ENCODE measurements around the gene CTSF.

CTSF gene

DNA sequence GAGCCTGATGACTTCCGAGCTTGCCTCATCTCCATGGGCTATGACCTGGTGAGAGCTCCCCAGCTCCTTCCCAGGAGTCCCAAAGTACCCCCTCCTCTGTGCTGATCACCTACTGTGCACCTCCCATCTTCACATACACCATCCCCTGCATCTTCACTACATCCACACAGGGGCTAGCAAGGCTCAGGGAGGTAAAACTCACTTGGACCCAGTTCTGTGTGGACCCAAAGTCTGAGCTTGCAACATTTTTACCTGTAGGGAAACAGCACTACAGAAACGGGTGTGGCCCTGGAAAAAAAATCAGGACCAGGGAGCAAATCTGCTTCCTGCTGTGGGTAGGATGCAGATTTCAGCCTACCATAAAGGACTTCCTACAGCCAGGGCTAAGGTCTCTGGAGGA, 6.1 kb downstream of the CTSF start:
- FAIRE-seq, result no peak
- no peak for DNase-seq (ENCODE audit: insufficient read length, low spot score)
- TF ChIP-seq, protein P1, sequence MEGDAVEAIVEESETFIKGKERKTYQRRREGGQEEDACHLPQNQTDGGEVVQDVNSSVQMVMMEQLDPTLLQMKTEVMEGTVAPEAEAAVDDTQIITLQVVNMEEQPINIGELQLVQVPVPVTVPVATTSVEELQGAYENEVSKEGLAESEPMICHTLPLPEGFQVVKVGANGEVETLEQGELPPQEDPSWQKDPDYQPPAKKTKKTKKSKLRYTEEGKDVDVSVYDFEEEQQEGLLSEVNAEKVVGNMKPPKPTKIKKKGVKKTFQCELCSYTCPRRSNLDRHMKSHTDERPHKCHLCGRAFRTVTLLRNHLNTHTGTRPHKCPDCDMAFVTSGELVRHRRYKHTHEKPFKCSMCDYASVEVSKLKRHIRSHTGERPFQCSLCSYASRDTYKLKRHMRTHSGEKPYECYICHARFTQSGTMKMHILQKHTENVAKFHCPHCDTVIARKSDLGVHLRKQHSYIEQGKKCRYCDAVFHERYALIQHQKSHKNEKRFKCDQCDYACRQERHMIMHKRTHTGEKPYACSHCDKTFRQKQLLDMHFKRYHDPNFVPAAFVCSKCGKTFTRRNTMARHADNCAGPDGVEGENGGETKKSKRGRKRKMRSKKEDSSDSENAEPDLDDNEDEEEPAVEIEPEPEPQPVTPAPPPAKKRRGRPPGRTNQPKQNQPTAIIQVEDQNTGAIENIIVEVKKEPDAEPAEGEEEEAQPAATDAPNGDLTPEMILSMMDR (IDR thresholded peaks at IDR 0.05; ENCODE audit: insufficient read depth, missing control alignments), result no peak

DNA sequence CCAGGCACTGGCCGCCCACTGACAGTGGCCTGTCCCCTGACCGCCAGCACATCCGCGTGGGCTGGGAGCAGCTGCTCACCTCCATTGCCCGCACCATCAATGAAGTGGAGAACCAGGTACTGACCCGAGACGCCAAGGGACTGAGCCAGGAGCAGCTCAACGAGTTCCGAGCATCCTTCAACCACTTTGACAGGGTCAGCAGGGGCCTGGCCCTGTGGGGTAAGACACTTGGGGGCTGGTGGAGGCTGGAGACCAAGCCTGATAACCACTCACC, 6.5 kb downstream of the CTSF start:
- TF ChIP-seq, protein P1 (IDR thresholded peaks at IDR 0.05; ENCODE audit: insufficient read depth, missing control alignments), result no peak
- no peak for DNase-seq (ENCODE audit: insufficient read length, low spot score)
- FAIRE-seq, result no peak

DNA sequence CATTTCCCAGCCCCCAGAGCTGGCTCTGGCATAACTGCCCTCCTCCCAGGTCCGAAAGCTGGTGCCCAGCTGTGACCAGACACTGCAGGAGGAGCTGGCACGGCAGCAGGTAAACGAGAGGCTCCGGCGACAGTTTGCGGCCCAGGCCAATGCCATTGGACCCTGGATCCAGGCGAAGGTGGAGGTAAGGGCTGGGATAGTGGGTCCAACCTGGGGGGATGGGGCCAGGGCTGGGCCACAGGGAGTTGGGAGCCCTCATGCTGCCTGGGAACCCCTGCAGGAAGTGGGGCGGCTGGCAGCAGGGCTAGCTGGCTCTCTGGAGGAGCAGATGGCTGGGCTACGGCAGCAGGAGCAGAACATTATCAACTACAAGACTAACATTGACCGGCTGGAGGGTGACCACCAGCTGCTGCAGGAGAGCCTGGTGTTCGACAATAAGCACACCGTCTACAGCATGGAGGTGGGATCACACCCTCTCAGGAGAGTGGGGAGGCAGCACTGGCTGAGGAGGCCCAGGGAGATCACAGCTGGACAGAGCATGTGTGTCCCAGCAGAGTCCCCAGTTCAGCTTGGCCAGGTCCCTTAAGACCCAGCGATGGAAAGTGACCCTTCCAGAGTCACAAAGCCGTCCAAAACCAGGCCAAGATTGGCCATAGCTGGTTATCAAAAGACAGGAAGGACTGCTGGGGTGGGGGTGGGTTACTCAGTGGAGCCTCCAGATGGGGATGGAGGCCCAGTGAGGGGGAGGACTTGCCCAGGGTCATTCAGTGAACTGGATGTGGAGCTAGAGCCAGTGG, 7.0 kb downstream of the CTSF start:
- DNase-seq (ENCODE audit: insufficient read length, low spot score) (no peak), FAIRE-seq (no peak)
- TF ChIP-seq, protein P1 (IDR thresholded peaks at IDR 0.05; ENCODE audit: insufficient read depth, missing control alignments), result no peak

DNA sequence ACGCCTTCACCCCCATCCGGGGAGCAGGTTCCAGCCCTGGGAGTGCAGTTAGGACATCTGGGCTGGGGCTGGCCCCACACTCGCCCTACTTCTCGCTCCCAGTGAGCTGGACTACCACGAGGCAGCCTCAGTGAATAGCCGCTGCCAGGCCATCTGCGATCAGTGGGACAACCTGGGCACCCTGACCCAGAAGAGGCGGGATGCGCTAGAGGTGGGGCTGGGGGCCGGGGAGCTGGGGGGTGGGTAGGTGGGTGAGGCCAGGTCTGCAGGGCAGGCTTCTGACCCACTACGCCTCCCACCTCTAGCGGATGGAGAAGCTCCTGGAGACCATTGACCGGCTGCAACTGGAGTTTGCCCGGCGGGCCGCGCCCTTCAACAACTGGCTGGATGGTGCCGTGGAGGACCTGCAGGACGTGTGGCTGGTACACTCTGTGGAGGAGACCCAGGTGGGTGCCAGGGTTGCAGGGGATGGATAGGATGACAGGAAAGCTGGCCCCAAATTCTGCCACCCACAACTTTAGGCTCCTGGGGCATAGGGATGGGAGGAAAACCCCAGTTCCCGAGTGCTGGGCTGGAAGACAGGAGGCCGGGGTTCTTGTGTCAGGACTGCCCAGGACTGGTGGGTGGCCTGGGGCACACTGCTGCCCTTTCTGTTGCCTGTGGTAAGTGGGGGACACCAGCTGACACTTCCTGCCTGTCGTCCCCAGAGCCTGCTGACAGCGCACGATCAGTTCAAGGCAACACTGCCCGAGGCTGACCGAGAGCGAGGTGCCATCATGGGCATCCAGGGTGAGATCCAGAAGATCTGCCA, 8.3 kb downstream of the CTSF start:
- no peak for DNase-seq (ENCODE audit: insufficient read length, low spot score)
- no peak for FAIRE-seq
- TF ChIP-seq, protein P1 (IDR thresholded peaks at IDR 0.05; ENCODE audit: insufficient read depth, missing control alignments), result no peak

DNA sequence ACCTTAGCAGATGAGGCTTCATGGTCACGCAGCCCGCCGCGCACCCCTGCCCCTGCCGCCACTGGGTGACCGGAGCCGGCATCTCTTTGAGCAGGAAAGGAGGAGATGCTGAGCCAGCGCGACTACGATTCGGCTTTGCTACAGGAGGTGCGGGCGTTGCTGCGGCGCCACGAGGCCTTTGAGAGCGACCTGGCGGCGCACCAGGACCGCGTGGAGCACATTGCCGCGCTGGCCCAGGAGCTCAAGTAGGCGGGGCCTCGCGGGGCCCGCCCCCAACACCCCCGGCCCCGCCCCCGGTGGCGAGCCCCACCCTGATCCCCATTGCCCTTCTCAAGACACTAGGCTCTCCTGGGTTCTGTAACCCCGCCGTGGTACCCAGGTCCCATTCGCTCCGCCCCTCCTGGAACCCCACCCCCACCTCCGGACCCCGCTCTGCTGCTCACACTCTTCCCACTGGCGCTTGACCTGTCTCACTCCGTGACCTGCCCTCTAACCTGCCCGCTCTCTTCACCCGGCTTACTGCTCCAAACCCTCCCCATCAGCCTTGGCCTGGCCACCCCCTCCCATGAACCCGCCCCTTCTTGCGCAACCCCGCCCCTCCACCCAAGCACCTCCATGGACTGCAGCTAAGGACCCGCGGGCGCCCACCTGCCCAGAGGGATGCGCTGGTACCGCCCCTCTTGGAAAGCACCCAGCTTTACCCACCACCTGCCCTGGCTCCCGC, 9.1 kb downstream of the CTSF start:
- DNase-seq (ENCODE audit: insufficient read length, low spot score), result no peak
- no peak for FAIRE-seq
- TF ChIP-seq, protein P1 (IDR thresholded peaks at IDR 0.05; ENCODE audit: insufficient read depth, missing control alignments), result no peak

DNA sequence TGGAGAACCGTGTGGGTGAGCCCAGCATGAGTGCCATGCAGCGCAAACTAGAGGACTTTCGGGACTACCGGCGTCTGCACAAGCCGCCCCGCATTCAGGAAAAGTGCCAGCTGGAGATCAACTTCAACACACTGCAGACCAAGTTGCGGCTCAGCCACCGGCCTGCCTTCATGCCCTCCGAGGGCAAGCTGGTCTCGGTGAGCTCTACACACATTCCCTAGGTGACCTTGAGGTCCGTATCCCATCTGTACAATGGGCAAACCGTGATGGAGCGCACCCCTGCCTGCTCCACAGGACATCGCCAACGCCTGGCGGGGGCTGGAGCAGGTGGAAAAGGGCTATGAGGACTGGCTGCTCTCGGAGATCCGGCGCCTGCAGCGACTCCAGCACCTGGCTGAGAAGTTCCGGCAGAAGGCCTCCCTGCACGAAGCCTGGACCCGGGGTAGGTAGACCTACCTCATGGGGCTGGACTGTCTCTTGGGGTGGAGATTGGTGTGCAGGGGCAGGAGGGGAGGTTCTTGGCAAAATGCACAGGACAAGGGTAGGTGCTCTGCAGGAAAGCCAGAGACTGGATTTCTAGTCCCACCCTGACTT, 10.6 kb downstream of the CTSF start:
- DNase-seq (ENCODE audit: insufficient read length, low spot score), result no peak
- no peak for FAIRE-seq
- TF ChIP-seq, protein P1 (IDR thresholded peaks at IDR 0.05; ENCODE audit: insufficient read depth, missing control alignments), result no peak

All from D721Med (cell line).